Measurements from ENCODE around the gene ABHD15. TPM values are rescaled to one million over a fixed set of nuclear protein-coding genes. Genes with fewer than 3 reads are reported as not detected.
A peak's percentile ranks its signal among the peaks of the same experiment; 100 is the strongest.

Gene ABHD15
- total and polyA plus RNA-seq, 2 donors (not counting 1 experiment from before 2014, with no cell fraction given): 10.9 to 44.1 TPM

- H3K4me3 ChIP-seq (ENCODE audit: control extremely low read depth in 1 of 5, extremely low read depth in 1 of 5, insufficient read depth in 1 of 5, low read depth in 2 of 5, low read length in 4 of 5): peak overlapping the region in 4 of 5 experiments; percentile 56 to 96 (median 66)
- H3K27ac ChIP-seq (ENCODE audit: low read length in 2 of 2): no peak overlapping the region
- WGBS (ENCODE audit: insufficient coverage): 30% methylated on average over 18 of the region's 30 CpGs
- TF ChIP-seq EZH2 (IDR thresholded peaks at IDR 0.05; ENCODE audit: borderline replicate concordance, insufficient read depth, low read depth, low read length, poor library complexity, severe bottlenecking) (no peak), CTCF (IDR thresholded peaks at IDR 0.05) (no peak)
- Mint-ChIP-seq H3K4me3 (peak overlapping the region; percentile 91), H3K27me3 (no peaks in the 10 kb centered on the region), H3K9me3 (ENCODE audit: insufficient read depth) (no peaks in the 10 kb centered on the region), H3K27ac (peak overlapping the region; percentile 94), H3K4me1 (peaks cover 61% of the 10 kb centered on the region)
- peaks cover 54 to 67% of the 10 kb centered on the region in 2 donors for H3K4me1 ChIP-seq (ENCODE audit: control insufficient read depth in 2 of 2, insufficient read depth in 2 of 2, low read length in 2 of 2)
- CTCF ChIA-PET: interaction anchor here (0.6 to 4.7 kb wide), 12 partner anchors 12 to 441 kb away, joined by 3 to 126 read pairs (median 8); partner anchors contain the start of gene ABHD15
- DNase-seq (peak; percentile 51), ATAC-seq (ENCODE audit: low read depth) (no peak)
- H2AFZ ChIP-seq (ENCODE audit: insufficient read depth, low read depth, low read length, poor library complexity, severe bottlenecking): peak overlapping the region; percentile 99
- POLR2A ChIA-PET: interaction anchor here (1.3 to 3.0 kb wide), 2 partner anchors 10 to 19 kb away, joined by 6 to 18 read pairs; no protein-coding TSS in a partner anchor
- H4K20me1 ChIP-seq (ENCODE audit: control insufficient read depth, insufficient read depth, low read length, poor library complexity, severe bottlenecking): peaks cover 19% of the 10 kb centered on the region
- H3K9me3 ChIP-seq (ENCODE audit: control extremely low read depth in 1 of 3, control insufficient read depth in 2 of 3, insufficient read depth in 1 of 3, low read length in 2 of 3): peaks cover 0 to 2% (median 0%) of the 10 kb centered on the region in 3 donors
- H3K79me2 ChIP-seq (ENCODE audit: control insufficient read depth, insufficient read depth, low read length): peaks cover 40% of the 10 kb centered on the region
- H3K4me2 ChIP-seq (replicated peaks; ENCODE audit: low read depth, low read length, poor library complexity, severe bottlenecking): peak overlapping the region; percentile 99
- peaks cover 0 to 7% (median 2%) of the 10 kb centered on the region in 4 experiments for H3K27me3 ChIP-seq (replicated peaks in 1 of 4; ENCODE audit: control extremely low read depth in 1 of 4, control insufficient read depth in 3 of 4, insufficient read depth in 4 of 4, low read length in 3 of 4)
- intact Hi-C loops (cut with micrococcal nuclease): loop anchor here (1.0 to 5.0 kb wide), 4 partner anchors 10 to 220 kb away; no protein-coding TSS in a partner anchor
- H3K9ac ChIP-seq (ENCODE audit: low read length): peak overlapping the region; percentile 85
- H3K36me3 ChIP-seq (replicated peaks in 1 of 2; ENCODE audit: control extremely low read depth in 1 of 2, control insufficient read depth in 1 of 2, extremely low read depth in 1 of 2, insufficient read depth in 2 of 2, low read length in 1 of 2): no peaks in the 10 kb centered on the region
Observed at GRCh38 chr17:29590411-29591145, 23.7 kb upstream of the ABHD15 start.

Data from B cell (primary cell).